GM19455 (cell line): ENCODE measurements around the gene KIRREL2.
"Not testable (repeated sequence)": the region's sequence is repeated elsewhere in the genome, so short reads cannot be mapped to it uniquely, and the experiment has no call there.

Experiments used
- ATAC-seq: cut with Tn5 transposase; IDR thresholded peaks from one replicate; pipeline ENCODE4 v1.9.1; 2021; ENCODE audit not compliant: unreplicated experiment

The KIRREL2 gene

DNA sequence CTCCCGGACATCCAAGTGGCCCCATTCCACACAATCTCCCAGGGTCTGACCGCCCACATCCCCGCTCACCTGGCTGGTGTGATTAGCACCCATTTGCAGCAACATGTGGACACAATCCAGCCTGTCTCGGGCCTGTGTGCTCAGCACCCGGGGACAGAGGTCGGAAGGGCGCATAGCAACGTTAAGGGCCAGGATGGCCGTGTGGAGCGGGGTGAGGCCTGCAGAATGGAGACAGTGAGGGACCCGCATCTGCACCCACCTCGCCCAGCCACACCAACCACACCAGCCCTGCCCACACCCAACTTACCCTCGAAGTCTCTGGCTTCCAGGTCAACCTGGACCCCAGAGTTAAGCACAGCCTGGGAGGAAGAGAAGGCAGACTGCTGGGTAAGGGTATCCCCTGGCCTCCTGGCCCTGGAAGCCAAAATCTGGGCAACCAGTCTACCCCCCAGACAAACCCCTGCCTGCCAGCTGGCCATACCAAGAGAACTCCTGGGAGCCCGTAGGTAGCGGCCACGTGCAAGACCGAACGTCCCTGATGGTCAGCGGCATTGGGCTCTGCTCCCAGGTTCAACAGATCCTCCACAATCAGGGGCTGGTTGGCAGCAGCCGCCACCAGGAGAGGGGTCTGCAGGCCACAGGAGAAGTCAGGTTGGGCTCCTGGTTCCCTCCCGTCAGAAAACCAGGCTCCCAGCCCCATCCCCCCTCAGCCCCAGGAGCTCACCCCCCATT, 39.4 kb downstream of the KIRREL2 start:
- ATAC-seq = no peak

DNA sequence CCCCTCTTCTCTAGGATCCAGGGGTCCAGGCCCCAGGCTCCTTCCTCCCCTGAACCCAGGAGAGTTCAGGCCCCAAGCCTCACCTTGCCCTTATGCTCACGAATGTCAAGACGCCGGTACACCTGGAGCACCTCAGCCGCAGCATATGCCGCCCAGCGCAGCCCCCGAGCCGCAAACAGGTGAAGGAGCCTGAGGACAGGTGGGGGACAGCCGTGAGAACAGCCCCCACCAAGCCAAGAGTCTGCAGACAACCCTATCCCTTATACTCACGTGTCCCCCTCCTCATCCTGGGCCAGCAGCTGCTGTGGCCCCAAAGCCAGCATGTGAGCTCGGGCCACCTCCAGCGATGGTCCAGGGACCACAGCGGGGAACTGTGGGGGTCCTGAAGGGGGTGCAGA, 39.9 kb downstream of the KIRREL2 start:
- no peak for ATAC-seq

DNA sequence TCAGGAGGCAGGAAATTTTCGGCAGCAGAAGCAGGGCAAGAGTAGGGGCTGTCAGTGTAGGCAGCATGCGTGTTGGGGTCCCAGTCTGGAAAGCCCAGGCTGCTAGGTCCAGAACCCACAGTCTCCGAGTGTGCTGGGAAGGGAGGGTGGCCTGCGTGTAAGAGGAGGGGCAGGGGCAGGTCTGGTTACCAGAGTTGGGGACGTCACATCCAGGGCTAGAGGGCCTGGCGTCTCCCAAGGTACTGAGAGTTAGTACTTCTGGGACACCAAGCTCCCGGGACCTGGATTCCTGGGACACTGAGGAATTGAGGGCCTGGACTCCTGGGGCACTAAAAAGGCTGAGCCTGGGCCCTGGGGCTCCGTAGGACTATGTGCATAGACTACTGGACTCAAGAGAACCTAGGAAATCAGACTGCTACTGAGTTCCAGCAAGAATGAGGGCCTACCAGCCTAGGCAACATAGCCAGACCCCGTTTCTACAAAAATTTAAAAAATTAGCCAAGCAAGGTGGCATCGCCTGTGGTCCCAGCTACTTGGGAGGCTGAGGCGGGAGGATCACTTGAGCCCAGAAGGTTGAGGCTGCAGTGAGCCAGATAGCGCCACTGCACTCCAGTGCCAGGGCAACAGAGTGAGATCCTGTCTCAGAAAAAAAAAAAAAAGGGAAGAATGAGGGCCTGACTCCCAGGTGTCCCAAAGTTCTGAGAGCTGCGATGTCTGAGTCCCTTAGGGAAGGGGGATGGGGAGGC, 41.2 kb downstream of the KIRREL2 start:
- no peak for ATAC-seq

DNA sequence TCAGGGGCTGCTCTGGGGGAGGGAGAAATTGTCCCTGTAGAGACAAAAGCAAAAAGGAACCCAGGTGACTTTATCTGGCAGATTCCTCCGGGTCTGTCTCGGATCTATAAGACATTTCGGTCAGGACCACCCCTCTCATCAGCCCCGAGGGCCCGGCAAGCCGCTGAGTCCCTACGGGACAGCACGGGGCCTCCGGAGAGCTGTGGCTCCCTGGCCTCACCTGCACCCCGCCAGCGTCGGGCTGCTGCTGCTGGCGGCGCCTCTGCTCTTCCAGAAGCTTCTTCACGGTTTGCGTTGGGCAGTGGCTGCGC, 41.7 kb downstream of the KIRREL2 start:
- no peak for ATAC-seq

DNA sequence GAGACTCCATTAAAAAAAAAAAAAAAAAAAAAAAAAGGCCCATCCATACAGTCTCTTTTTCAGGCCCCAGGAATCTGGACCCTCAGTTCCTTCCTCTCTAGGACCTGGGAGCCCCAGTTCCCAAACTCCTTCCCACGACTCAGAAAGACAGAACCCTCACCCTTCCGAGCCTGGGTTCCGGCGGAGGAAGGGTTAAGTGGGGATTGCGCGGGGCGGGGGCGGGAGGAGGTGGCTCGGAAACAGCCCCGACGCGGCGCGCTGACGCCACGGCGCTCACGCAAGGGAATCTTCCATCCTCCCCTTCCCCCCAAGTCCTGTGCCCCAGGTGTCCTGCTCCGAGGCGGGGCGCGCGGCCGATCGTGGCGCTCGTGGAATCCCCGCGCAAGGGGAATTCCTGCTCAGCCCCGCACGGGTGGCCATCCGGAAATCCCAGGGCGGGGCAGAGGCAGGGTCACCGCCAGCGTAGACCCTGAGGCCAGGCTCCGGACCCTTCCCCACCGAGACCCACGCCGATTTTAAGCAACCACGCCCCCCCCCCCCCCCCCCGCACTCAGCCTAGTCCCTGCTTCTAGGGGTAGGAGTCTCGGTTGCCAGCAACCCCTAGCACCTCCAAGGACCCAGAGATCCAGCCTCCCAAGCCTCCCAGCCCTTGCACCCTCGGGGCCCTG, 43.0 kb downstream of the KIRREL2 start:
- peak; percentile 34 for ATAC-seq

DNA sequence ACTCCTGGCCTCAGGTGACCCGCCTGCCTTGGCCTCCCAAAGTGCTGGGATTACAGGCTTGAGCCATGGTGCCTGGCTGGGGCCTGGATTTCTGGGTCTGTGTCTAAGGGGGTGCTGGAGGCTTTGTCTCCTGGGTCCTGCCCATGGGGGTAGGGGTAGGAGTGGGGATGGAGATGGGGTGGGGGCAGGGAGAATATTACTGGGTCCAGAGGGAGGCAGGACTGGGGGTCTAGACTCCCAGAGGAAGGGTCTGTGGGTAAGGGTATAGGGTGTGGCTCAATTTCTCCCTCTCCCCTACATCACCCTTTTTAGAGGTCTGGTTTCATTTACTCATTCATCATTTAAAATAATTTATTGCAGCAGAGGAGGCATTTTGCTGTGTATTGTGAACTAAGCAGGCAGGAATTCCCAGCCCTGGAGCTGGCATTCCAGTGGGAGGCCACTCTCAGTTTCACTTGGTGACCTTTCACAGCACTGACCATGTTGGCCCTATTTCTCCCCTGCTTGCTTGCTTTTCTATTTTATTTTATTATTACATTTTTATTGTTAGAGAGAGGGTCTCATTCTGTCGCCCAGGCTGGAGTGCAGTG, 44.4 kb downstream of the KIRREL2 start:
- no peak for ATAC-seq

DNA sequence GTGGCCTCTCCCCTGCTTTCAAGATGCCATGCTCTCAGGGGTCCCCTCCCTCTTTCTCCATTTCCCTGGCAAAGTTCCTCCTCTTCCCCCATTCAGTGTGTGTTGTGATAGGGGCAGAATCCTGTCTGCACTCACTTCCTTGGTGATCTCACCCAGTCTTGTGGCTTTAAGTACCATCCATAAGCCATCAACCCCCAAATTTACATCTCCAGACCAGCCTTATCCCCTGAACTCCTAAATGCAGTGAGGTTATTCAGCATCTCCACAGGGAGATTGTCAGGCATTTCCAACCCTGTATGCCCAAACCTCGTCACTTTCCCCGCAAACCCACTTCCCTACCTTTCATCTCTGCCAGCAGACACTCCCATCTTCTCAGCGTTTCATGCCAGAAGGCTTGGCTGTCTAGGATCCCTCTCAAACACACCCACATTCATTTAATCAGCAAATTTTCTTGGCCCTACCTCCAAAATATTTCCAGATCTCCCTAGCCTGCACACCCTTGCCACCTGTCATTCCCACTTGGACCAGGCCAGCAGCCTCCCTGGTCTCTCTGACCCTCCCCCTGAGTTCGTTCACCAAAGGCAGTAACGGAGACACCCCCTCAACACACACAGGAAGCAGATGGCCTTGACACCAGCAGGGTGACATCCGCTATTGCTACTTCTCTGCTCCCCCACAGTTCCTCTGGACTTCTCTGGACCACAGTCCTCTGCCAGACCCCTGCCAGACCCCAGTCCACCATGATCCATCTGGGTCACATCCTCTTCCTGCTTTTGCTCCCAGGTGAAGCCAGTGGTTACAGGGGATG, 45.3 kb downstream of the KIRREL2 start, which contains the start of gene HCST:
Gene HCST, plus strand, starts transcription at position 676 of the 808 bp plus-strand sequence. Its CDS starts 65 bp downstream, at position 741.
- ATAC-seq = no peak

DNA sequence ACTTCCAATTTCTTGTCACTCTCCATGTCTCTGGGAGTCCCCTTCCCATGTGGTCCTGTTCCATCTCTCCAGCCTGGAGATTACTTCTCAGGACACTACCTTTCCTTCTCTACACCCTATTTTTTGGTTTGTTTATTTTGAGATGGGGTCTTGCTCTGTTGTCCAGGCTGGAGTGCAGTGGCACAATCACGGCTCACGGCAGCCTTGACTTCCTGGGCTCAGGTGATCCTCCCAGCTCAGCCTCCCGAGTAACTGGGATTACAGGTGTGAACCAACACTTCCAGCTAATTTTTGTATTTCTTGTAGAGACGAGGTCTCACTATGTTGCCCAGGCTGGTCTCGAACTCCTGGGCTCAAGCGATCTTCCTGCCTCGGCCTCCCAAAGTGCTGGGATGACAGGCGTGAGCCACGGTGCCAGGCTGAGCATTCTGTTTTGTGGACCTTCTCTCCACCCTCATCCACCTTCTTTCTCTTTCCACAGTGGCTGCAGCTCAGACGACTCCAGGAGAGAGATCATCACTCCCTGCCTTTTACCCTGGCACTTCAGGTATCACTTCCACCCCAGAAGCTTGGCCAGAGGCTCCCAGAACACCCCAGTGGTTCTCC, 46.3 kb downstream of the KIRREL2 start:
- ATAC-seq = no peak

DNA sequence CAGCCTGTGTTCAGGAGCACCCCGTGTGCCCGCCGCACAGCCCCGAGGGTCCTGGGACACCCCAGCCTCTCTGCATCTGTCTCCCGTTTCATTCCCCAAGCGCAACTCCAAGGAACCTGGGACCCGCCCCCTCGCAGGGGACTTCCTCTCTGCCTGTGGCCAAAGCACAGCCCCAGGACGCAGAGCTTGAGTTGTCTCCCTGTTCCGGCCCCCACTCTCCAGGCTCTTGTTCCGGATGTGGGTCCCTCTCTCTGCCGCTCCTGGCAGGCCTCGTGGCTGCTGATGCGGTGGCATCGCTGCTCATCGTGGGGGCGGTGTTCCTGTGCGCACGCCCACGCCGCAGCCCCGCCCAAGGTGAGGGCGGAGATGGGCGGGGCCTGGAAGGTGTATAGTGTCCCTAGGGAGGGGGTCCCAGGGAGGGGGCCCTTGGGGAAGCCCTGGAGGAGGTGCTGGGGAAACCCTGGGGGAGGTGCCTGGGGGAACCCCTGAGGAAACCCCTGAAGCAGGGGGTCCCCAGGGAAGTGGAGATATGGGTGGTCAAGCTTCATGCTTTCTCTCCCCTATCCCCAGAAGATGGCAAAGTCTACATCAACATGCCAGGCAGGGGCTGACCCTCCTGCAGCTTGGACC, 47.0 kb downstream of the KIRREL2 start:
- ATAC-seq = no peak

DNA sequence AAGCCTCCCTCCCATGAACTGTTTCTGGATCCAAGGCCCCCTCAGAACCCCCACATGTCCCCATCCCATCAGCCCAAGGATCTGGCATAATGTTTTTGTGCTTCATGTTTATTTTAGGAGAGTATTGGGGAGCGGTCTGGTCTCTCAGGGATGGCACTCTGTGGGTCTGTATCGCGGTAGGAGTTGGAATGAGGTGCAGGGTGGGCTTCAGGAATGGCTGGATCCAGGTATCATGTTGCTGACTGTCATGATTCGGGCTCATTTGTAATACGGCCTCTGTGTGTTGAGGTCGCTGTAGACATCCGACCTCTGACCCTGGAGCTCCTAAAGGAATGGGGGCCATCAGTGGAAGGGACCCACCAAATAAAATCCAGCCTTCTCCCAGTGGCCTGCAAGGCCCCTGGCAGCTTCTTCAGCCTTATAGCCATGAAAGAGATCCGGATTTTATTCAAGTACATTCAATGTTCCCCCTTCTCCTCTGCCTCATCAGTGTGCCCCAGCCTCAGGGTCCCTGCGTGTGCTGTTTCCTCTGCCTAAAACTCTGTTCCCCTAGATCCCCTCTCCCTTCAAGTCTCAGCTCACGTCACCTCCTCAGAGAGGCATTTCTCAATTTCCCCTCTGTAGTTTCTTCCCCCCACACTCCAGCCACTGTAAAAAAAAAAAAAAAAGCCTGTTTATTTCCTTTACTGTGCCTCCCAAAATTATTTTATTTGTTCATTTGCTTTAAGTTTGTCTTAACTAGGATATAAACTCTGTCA, 47.8 kb downstream of the KIRREL2 start:
- ATAC-seq = no peak

DNA sequence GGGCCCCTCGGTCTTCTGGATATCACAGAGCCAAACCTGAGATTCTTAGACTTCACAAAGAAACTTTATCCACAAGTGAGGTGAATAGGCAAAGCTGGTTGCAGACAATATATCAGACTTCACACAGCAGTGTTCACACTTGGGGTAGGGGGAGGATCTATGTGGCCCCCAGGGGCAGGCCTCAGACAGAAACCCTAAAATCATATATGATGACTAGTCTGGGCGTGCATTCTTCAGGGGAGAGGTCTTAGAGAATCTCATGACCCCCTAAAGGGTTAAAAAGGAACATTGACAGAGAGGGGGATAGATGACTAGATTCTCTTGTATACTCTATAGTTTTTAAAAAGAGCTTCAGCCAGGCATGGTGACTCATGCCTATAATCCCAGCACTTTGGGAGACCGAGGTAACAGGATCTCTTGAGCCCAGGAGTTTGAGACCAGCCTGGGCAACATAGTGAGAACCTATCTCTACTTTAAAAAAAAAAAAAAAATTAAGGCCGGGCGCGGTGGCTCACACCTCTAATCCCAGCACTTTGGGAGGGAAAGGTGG, 48.5 kb downstream of the KIRREL2 start:
- ATAC-seq = no peak

DNA sequence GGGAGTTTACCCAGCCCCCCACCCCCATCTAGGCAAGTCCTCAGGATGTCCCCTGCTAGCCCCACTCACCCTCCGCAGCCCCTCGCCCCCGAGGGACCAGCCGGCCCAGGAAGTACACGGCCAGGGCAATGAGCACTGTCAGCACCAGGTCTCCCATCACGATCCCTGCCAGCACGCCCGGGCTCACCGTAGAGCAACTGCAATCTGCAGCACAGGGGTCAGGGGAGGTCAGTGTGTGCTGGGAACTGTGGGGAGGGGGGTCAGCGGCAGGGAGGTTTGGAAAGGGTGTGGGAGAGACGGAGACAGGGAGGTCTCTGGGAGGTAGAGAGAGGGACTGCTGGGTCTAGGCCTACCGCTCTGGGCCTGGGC, 50.6 kb downstream of the KIRREL2 start:
- ATAC-seq = no peak

DNA sequence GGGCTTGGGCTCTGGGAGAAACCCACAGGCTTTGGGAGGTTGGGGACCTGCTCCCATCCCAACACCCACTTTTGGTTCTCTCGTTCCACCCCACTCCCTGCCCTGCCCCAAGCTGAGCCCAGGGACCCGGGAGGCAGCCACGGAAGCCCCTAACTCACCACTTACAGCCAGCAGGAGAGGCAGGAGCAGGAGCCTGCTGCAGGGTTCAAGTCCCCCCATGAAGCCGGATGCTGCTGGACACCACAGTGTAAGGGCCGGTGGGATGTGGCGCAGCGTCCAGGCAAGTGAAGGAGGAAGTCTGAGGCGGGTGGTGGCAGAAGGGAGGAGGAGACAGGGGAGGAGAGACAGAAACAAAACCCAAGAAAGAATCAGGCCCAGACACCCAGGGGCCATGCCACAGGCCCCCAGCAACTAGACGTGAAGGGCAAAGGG, 51.3 kb downstream of the KIRREL2 start, which contains the start of gene TYROBP:
Gene TYROBP, minus strand, starts transcription at position 286 of the 432 bp plus-strand sequence. Its CDS starts 67 bp downstream, at position 219.
- ATAC-seq = no peak

DNA sequence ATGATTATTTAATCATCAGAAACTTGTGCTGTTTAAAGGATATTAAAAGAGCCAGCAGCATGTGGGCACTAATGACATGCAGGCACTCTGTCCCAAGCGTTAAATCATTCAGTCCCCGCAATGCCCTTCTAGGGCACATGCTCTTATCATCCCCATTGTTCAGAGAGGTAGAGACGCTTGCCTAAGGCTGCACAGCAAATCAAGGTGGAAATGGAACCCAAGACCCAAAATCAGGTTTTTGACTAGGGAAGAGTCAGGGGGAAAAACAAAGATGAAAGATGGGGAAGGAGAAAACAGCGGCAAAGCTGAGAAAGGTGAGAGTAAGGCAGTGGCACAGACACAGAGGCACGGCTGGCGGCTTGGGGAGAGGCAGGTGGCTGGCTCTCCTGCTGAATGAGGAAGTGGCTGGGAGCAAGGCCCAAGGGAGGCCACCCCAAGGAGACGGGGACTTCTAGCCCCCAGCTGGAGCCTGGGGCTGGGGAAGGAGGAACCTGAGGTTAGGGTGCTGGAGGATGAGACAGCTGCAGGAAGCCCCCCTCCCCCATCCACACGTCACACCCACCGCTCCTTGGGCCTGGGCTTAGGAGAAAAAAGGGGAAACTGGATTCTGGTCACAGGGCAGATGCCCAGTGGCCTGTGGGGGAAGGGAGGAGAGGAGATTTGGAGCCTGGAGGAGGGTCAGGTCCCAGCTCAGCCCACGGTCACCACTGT, 52.4 kb downstream of the KIRREL2 start:
- no peak for ATAC-seq

DNA sequence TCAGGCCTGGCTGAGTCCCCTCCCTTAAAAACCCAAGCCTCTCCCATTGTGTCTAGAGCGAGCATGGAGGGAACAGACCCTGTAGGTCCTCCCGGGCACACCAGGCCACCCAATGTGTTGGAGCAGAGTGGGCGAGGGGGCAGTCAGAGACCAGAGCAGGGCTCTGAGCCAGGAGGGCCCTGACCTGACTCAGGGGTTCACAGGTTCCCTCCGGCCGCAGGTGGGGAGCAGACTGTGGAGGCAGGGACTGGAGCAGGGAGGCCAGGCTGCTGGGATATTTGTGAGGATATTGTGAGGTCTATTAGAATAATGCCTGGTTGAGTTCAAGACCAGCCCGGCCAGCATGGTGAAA, 52.9 kb downstream of the KIRREL2 start:
- no peak for ATAC-seq

DNA sequence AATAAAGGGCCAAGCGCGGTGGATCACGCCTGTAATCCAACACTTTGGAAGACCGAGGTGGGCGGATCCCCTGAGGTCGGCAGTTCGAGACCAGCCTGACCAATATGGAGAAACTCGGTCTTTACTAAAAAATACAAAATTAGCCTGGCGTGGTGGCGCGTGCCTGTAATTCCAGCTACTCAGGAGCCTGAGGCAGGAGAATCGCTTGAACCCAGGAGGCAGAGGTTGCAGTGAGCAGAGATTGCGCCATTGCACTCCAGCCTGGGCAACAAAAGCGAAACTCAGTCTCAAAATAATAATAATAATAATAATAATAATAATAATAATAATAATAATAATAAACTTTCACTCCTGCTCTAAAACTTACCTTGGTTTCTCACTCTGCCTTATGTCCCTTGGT, 53.6 kb downstream of the KIRREL2 start:
- not testable (repeated sequence) for ATAC-seq

DNA sequence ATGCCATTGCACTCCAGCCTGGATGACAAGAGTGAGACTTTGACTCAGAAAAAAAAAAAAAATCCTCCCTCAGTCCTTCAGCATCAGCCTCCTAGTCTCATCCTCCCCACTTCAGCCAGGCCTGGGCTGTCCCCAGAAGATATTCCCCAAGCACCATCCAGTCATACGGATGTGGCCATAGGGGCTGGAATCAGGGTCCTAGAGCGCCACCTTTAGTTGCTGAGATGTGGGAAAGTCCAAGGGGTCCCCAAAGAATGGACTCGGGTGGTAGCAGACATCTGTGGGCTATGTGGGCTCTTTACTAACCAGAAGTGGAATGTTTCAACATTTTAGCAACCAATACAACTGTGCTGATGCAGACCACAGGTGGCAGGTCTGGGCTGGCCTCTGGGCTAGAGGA, 54.5 kb downstream of the KIRREL2 start:
- no peak for ATAC-seq

DNA sequence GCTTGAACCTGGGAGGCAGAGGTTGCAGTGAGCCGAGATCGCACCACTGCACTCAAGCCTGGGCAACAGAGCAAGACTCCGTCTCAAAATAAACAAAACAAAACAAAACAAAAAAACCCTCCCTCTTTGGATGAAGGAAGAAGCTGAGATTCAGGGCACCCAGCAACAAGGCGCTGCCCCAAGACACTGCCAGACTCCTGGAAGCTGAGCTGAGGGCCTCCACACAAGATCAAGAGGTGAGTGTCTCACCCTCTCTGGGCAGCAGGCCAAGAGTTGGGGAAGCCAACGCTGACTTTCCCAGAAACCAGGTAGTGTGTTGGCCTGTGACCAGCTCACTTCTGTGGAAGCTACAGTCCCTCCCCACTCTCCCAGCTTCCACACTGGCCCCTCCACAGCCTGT, 55.1 kb downstream of the KIRREL2 start:
- no peak for ATAC-seq
